K562 (cell line): Measurements from ENCODE around the gene MATN4. TPM values are rescaled to one million over a fixed set of nuclear protein-coding genes. Genes with fewer than 3 reads are reported as not detected.

ENCODE experiments used
- ATAC-seq: fragments of 200-7000 bp; cut with Tn5 transposase; 3 replicates; pipeline ENCODE4 v1.9.1; 2020; ENCODE audit warnings: moderate library complexity
- BruUV-seq: library from RNA; stranded (reverse); fragments of 400-500 nt; replicated peaks from 2 replicates; lab custom pipeline; 2021; lab: Mats Ljungman, UMichigan
- CTCF ChIA-PET: fragments of 300-600 bp; formaldehyde crosslinking; extraction: SDS; loops from one replicate; lab custom pipeline; 2021; ENCODE audit warnings: low intra/inter-chr PET ratio; lab: Yijun Ruan, JAX
- POLR2A ChIA-PET: fragments of 300-600, 350-650 bp; sonication (Branson Sonifier 250); formaldehyde crosslinking; extraction: SDS; loops from one replicate; lab custom pipeline; 2021; ENCODE audit warnings: antibody characterized with exemption, inconsistent platforms; lab: Yijun Ruan, JAX
- DNase-seq, 4 experiments: peaks; one replicate each; pipeline versions ENCODE4 v3.0.0 to v3.0.0-alpha.2; 2011 to 2018; ENCODE audit warnings: low spot score in 3 of 4, mixed read lengths in 3 of 4; ENCODE audit errors: extremely low read depth in 1 of 4
- FAIRE-seq: peaks from 2 replicates; lab custom pipeline; 2011; peaks lifted over from hg19 to GRCh38; lab: Jason Lieb, UNC
- H2AFZ ChIP-seq: 2 replicates; pipeline ENCODE4 v1.6.0; 2011; ENCODE audit warnings: low read depth, low read length, control low read depth, inconsistent platforms
- H3K27ac ChIP-seq: fragments of 200-600 bp; 3 replicates; pipeline ENCODE4 v1.8.0; 2011; ENCODE audit warnings: low read depth, mild to moderate bottlenecking, control low read depth, inconsistent platforms, low read length, moderate library complexity, mixed read lengths; ENCODE audit errors: extremely low read depth
- H3K27me3 ChIP-seq, 2 experiments: fragments of 300-600 bp in 1 of 2; 2 replicates in 1 of 2; 3 replicates in 1 of 2; pipeline versions ENCODE4 v1.6.0 to v1.8.0; 2011; ENCODE audit warnings: inconsistent platforms in 2 of 2, low read length in 2 of 2, mild to moderate bottlenecking in 1 of 2, mixed read lengths in 1 of 2, moderate library complexity in 1 of 2; ENCODE audit not compliant: control insufficient read depth in 2 of 2, insufficient read depth in 2 of 2
- H3K36me3 ChIP-seq: fragments of 300-600 bp; 3 replicates; pipeline ENCODE4 v1.8.0; 2011; ENCODE audit warnings: mild to moderate bottlenecking, low read length, inconsistent platforms; ENCODE audit not compliant: control insufficient read depth, insufficient read depth
- H3K4me1 ChIP-seq, 2 experiments: fragments of 200-600 bp in 1 of 2; replicated peaks in 1 of 2; 2 replicates in 1 of 2; 3 replicates in 1 of 2; pipeline versions ENCODE4 v1.5.1 to v1.8.0; 2011; ENCODE audit warnings: inconsistent platforms in 2 of 2, low read length in 2 of 2, mild to moderate bottlenecking in 1 of 2, mixed read lengths in 1 of 2, moderate library complexity in 1 of 2; ENCODE audit not compliant: control insufficient read depth in 2 of 2, insufficient read depth in 2 of 2
- H3K4me2 ChIP-seq: 2 replicates; pipeline ENCODE4 v1.6.1; 2011; ENCODE audit warnings: low read length, control low read depth, inconsistent platforms, mixed read lengths; ENCODE audit not compliant: insufficient read depth
- H3K4me3 ChIP-seq: fragments of 200-600 bp; sonication (generic), shearing (Covaris generic); 2 replicates; pipeline ENCODE4 v1.5.1; 2016; ENCODE audit warnings: control low read depth, inconsistent platforms
- H3K79me2 ChIP-seq: fragments of 200-600 bp; 3 replicates; pipeline ENCODE4 v1.8.0; 2011; ENCODE audit warnings: low read length, inconsistent platforms; ENCODE audit not compliant: control insufficient read depth, insufficient read depth
- H3K9ac ChIP-seq, 2 experiments: 2 replicates each; pipeline versions ENCODE4 v1.6.0 to v1.6.1; 2011; ENCODE audit warnings: low read depth in 2 of 2, low read length in 2 of 2, control low read depth in 1 of 2, inconsistent platforms in 1 of 2, mild to moderate bottlenecking in 1 of 2, mixed read lengths in 1 of 2; ENCODE audit not compliant: insufficient read depth in 1 of 2
- H3K9me1 ChIP-seq: one replicate; pipeline ENCODE4 v1.6.0; 2011; ENCODE audit warnings: inconsistent platforms, mild to moderate bottlenecking, low read length, moderate library complexity; ENCODE audit not compliant: control insufficient read depth, insufficient read depth
- H3K9me3 ChIP-seq: replicated peaks from 2 replicates; pipeline ENCODE4 v1.5.1; 2011; ENCODE audit warnings: low read depth, low read length, inconsistent platforms; ENCODE audit not compliant: control insufficient read depth, insufficient read depth
- H4K20me1 ChIP-seq: replicated peaks from 2 replicates; pipeline ENCODE4 v1.6.1; 2011; ENCODE audit warnings: low read length, inconsistent platforms, mixed read lengths; ENCODE audit not compliant: control insufficient read depth, insufficient read depth
- SMAD1 ChIP-seq: fragments of 150-350 bp; IDR thresholded peaks from 2 replicates; pipeline ENCODE4 v1.6.1; 2014; ENCODE audit warnings: low read length, low read depth; ENCODE audit not compliant: partially characterized antibody
- TEAD2 ChIP-seq: fragments of 450-650 bp; IDR thresholded peaks from 2 replicates; pipeline ENCODE4 v1.6.1; 2016; ENCODE audit warnings: missing genetic modification characterization, control low read depth, missing compliant biosample characterization
- TSC22D4 ChIP-seq: fragments of 450-650 bp; IDR thresholded peaks from 2 replicates; pipeline ENCODE4 v1.6.1; 2016; ENCODE audit warnings: missing genetic modification characterization, missing biosample characterization, control low read depth
- WGBS: fragments of 100-300 bp; shearing (Covaris generic); methylation state at CpG from one replicate; pipeline ENCODE4 v1.1.6; 2016; ENCODE audit warnings: low coverage, mixed read lengths; ENCODE audit not compliant: insufficient coverage; ENCODE audit errors: missing lambda C conversion rate; 5-methylcytosine and 5-hydroxymethylcytosine counted together
- in situ Hi-C: fragments of 300-500 bp; cut with MboI; formaldehyde crosslinking; loops from 4 replicates; pipeline ENCODE4 v1.15.0; 2018; ENCODE audit warnings: inconsistent platforms, mixed read lengths
- intact Hi-C: fragments of 100-400 bp; cut with micrococcal nuclease; formaldehyde crosslinking; loops from 2 replicates; pipeline ENCODE4 v1.14.2; 2022
- polyA plus RNA-seq, 8 experiments: library from polyadenylated mRNA; depleted of rRNA in 4 of 8; stranded (reverse) in 5 of 8; unstranded in 3 of 8; fragments of >200 nt; fragmentation: Nextera tagmentation in 2 of 8; fragmentation: Illumina TruSeq in 1 of 8; extraction: Ambion mirVana in 2 of 8; extraction: Trizol in 1 of 8; gene quantifications; 2 replicates each; pipeline versions ENCODE4 v1.2.1 to v1.2.3, GENCODE V29; 2011 to 2014; ENCODE audit warnings: inconsistent platforms in 1 of 8, missing spikeins in 1 of 8
- total RNA-seq, 7 experiments: library from RNA; depleted of rRNA in 6 of 7; stranded (reverse); fragments of >200 nt in 6 of 7; fragmentation: Illumina TruSeq in 2 of 7; extraction: Trizol in 2 of 7; gene quantifications; 2 replicates each; pipeline versions ENCODE4 v1.2.1 to v1.2.3, GENCODE V29; 2011 to 2021; ENCODE audit warnings: low replicate concordance in 1 of 7
- TF ChIP-seq, protein P1 (sequence below): fragments of 450-650 bp; IDR thresholded peaks from 2 replicates; pipeline ENCODE4 v1.6.1; 2017; ENCODE audit warnings: antibody characterized with exemption, mild to moderate bottlenecking
- TF ChIP-seq, protein P2 (sequence below): sonication (generic); formaldehyde crosslinking; IDR thresholded peaks from 2 replicates; pipeline ENCODE4 v1.8.1; 2023; ENCODE audit warnings: mild to moderate bottlenecking, missing genetic modification reagents
- TF ChIP-seq, protein P3 (sequence below): sonication (generic); formaldehyde crosslinking; IDR thresholded peaks from 2 replicates; pipeline ENCODE4 v1.8.1; 2023; ENCODE audit warnings: missing genetic modification reagents, mild to moderate bottlenecking, borderline replicate concordance

MATN4 gene
- total and polyA plus RNA-seq, 9 of the 15 experiments (the other 6 are each of a cell fraction or from before 2014, with no cell fraction given): 0.09 TPM; not detected in 8

DNA sequence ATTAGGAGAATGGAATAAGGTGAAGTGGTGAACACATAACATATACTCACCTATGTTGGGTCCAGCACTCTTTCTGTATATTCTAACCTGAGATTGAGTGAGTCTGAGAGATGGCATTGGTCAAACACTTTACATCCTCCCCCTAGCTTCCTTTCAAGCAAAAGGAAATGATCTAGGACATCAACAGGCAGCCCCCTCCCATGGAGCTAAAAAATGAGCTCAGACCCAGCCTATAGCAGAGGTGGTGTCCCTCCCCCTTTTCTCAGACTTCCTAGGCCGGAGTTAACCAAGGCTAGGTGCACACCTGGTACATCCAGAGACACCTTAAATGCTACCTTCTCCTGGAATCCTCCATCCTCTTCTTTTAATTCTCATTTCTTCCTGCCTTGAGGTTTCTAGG lies 45.6 kb upstream of the MATN4 start:
- H3K9me1 ChIP-seq: no peaks in the 10 kb centered on the region
- no peaks in the 10 kb centered on the region for H3K9me3 ChIP-seq
- H2AFZ ChIP-seq: no peak overlapping the region
- ChIA-PET CTCF (no interaction called here), POLR2A (interaction anchor here (1.3 kb wide), 1 partner anchor 9 kb away, joined by 7 read pairs; the partner anchor contains the start of gene SYS1)
- DNase-seq (no peak), ATAC-seq (no peak), FAIRE-seq (no peak)
- H3K9ac ChIP-seq: no peak overlapping the region
- 50% methylated on average over 1 of the region's 1 CpG for WGBS
- H3K4me3 ChIP-seq: no peak overlapping the region
- H4K20me1 ChIP-seq: no peaks in the 10 kb centered on the region
- H3K27ac ChIP-seq: no peak overlapping the region
- no peak overlapping the region for H3K4me2 ChIP-seq
- intact Hi-C loops (no loop called here), in situ Hi-C loops (no loop called here)
- H3K79me2 ChIP-seq: no peaks in the 10 kb centered on the region
- no peaks in the 10 kb centered on the region for H3K27me3 ChIP-seq
- H3K4me1 ChIP-seq: peaks cover under 1 to 17% of the 10 kb centered on the region in 2 experiments; a peak in 3 of 5 replicates
- H3K36me3 ChIP-seq: no peaks in the 10 kb centered on the region
- no TSS peak for BruUV-seq
- TF ChIP-seq, protein P1, sequence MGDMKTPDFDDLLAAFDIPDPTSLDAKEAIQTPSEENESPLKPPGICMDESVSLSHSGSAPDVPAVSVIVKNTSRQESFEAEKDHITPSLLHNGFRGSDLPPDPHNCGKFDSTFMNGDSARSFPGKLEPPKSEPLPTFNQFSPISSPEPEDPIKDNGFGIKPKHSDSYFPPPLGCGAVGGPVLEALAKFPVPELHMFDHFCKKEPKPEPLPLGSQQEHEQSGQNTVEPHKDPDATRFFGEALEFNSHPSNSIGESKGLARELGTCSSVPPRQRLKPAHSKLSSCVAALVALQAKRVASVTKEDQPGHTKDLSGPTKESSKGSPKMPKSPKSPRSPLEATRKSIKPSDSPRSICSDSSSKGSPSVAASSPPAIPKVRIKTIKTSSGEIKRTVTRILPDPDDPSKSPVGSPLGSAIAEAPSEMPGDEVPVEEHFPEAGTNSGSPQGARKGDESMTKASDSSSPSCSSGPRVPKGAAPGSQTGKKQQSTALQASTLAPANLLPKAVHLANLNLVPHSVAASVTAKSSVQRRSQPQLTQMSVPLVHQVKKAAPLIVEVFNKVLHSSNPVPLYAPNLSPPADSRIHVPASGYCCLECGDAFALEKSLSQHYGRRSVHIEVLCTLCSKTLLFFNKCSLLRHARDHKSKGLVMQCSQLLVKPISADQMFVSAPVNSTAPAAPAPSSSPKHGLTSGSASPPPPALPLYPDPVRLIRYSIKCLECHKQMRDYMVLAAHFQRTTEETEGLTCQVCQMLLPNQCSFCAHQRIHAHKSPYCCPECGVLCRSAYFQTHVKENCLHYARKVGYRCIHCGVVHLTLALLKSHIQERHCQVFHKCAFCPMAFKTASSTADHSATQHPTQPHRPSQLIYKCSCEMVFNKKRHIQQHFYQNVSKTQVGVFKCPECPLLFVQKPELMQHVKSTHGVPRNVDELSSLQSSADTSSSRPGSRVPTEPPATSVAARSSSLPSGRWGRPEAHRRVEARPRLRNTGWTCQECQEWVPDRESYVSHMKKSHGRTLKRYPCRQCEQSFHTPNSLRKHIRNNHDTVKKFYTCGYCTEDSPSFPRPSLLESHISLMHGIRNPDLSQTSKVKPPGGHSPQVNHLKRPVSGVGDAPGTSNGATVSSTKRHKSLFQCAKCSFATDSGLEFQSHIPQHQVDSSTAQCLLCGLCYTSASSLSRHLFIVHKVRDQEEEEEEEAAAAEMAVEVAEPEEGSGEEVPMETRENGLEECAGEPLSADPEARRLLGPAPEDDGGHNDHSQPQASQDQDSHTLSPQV: no peak
- TF ChIP-seq TEAD2 (tag) (no peak), SMAD1 (no peak), TSC22D4 (tag) (no peak)
- TF ChIP-seq, protein P2, sequence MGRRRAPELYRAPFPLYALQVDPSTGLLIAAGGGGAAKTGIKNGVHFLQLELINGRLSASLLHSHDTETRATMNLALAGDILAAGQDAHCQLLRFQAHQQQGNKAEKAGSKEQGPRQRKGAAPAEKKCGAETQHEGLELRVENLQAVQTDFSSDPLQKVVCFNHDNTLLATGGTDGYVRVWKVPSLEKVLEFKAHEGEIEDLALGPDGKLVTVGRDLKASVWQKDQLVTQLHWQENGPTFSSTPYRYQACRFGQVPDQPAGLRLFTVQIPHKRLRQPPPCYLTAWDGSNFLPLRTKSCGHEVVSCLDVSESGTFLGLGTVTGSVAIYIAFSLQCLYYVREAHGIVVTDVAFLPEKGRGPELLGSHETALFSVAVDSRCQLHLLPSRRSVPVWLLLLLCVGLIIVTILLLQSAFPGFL (CRISPR knock-in tag): no peak
- TF ChIP-seq, protein P3, sequence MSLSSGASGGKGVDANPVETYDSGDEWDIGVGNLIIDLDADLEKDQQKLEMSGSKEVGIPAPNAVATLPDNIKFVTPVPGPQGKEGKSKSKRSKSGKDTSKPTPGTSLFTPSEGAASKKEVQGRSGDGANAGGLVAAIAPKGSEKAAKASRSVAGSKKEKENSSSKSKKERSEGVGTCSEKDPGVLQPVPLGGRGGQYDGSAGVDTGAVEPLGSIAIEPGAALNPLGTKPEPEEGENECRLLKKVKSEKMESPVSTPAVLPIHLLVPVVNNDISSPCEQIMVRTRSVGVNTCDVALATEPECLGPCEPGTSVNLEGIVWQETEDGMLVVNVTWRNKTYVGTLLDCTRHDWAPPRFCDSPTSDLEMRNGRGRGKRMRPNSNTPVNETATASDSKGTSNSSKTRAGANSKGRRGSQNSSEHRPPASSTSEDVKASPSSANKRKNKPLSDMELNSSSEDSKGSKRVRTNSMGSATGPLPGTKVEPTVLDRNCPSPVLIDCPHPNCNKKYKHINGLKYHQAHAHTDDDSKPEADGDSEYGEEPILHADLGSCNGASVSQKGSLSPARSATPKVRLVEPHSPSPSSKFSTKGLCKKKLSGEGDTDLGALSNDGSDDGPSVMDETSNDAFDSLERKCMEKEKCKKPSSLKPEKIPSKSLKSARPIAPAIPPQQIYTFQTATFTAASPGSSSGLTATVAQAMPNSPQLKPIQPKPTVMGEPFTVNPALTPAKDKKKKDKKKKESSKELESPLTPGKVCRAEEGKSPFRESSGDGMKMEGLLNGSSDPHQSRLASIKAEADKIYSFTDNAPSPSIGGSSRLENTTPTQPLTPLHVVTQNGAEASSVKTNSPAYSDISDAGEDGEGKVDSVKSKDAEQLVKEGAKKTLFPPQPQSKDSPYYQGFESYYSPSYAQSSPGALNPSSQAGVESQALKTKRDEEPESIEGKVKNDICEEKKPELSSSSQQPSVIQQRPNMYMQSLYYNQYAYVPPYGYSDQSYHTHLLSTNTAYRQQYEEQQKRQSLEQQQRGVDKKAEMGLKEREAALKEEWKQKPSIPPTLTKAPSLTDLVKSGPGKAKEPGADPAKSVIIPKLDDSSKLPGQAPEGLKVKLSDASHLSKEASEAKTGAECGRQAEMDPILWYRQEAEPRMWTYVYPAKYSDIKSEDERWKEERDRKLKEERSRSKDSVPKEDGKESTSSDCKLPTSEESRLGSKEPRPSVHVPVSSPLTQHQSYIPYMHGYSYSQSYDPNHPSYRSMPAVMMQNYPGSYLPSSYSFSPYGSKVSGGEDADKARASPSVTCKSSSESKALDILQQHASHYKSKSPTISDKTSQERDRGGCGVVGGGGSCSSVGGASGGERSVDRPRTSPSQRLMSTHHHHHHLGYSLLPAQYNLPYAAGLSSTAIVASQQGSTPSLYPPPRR (CRISPR knock-in tag): no peak
